ENCODE results near the gene CALHM3. TPM values are rescaled to one million over a fixed set of nuclear protein-coding genes. Genes with fewer than 3 reads are reported as not detected.

Gene CALHM3
- total and polyA plus RNA-seq, 2 donors (not counting 3 experiments of a cell fraction or from before 2014, with no cell fraction given): not detected

DNA sequence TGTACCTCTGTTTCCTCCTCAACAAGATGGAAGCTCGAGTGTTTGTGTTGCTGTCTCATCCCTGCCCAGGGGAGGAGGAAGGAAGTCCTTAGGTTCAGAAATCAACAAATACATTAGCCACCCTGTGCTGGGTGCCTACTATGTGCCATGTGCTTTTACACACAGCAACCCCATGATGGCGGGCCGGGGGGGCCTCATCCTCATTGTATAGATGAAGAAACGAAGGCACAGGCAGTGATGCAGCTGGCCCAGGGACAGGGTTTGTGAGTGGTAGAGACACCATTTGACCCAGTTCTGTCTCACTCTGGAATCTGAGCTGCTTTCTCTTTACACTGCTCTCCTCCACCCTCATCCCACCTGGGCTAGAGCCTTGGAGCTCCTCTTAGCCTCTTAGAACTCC lies 25.0 kb downstream of the CALHM3 start:
- no peak overlapping the region for H2AFZ ChIP-seq (ENCODE audit: low read depth, low read length)
- dilution Hi-C loops (cut with MboI; ENCODE audit: extremely low pct_ligation_motif_present, low sequenced_read_pairs): no loop called here
- FAIRE-seq: no peak
- H4K20me1 ChIP-seq (replicated peaks; ENCODE audit: control insufficient read depth, extremely low read depth, insufficient read depth, low read length): no peaks in the 10 kb centered on the region
- no peak overlapping the region for H3K27ac ChIP-seq (ENCODE audit: insufficient read depth, low read depth, low read length)
- H3K9me1 ChIP-seq (replicated peaks; ENCODE audit: control insufficient read depth, extremely low read depth, insufficient read depth, low read length): no peaks in the 10 kb centered on the region
- H3K4me3 ChIP-seq (replicated peaks in 1 of 3; ENCODE audit: insufficient read depth in 1 of 3, low read depth in 1 of 3, low read length in 3 of 3): no peak overlapping the region
- peaks cover 33% of the 10 kb centered on the region for H3K4me1 ChIP-seq (ENCODE audit: control insufficient read depth, extremely low read depth, insufficient read depth, low read length)
- H3K9ac ChIP-seq (replicated peaks; ENCODE audit: extremely low read depth, insufficient read depth, low read length): no peak overlapping the region
- peaks cover 0 to 4% of the 10 kb centered on the region in 2 experiments for H3K36me3 ChIP-seq (ENCODE audit: control insufficient read depth in 2 of 2, extremely low read depth in 1 of 2, insufficient read depth in 2 of 2, low read length in 2 of 2)
- no peak for DNase-seq (ENCODE audit: low read depth, low spot score)
- intact Hi-C loops (cut with micrococcal nuclease): no loop called here
- ChIA-PET POLR2A (no interaction called here), CTCF (interaction anchor here (0.9 to 1.7 kb wide), 2 partner anchors 15 to 29 kb away, joined by 3 to 6 read pairs; no protein-coding TSS in a partner anchor)
- H3K9me3 ChIP-seq (replicated peaks; ENCODE audit: control insufficient read depth, insufficient read depth, low read length): no peaks in the 10 kb centered on the region
- H3K4me2 ChIP-seq (ENCODE audit: insufficient read depth, low read length): no peak overlapping the region
- H3K27me3 ChIP-seq (ENCODE audit: control insufficient read depth in 2 of 2, insufficient read depth in 2 of 2, low read length in 2 of 2): no peaks in the 10 kb centered on the region
- no TSS peak for BruUV-seq (replicated peaks)
- no peaks in the 10 kb centered on the region for H3K79me2 ChIP-seq (ENCODE audit: control insufficient read depth, insufficient read depth, low read length)
- TF ChIP-seq MYC (IDR thresholded peaks at IDR 0.05; ENCODE audit: low read depth, low read length) (no peak), POLR2AphosphoS5 (IDR thresholded peaks at IDR 0.05; ENCODE audit: insufficient read depth, low read depth, low read length) (no peak), GATA2 (IDR thresholded peaks at IDR 0.05; ENCODE audit: insufficient read depth, insufficient read length, low read depth, low read length) (no peak), POLR2A (IDR thresholded peaks at IDR 0.05; ENCODE audit: low read depth, low read length) (no peak), EZH2 (IDR thresholded peaks at IDR 0.05; ENCODE audit: borderline replicate concordance, low read depth, low read length, severe bottlenecking) (no peak), FOS (IDR thresholded peaks at IDR 0.05; ENCODE audit: borderline replicate concordance, insufficient read depth, low read length) (no peak), JUN (IDR thresholded peaks at IDR 0.05; ENCODE audit: borderline replicate concordance, insufficient read depth, insufficient read length, low read depth) (no peak)
- TF ChIP-seq, protein P1, sequence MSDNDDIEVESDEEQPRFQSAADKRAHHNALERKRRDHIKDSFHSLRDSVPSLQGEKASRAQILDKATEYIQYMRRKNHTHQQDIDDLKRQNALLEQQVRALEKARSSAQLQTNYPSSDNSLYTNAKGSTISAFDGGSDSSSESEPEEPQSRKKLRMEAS (IDR thresholded peaks at IDR 0.05; ENCODE audit: insufficient read depth, insufficient read length): no peak
- TF ChIP-seq, protein P2, sequence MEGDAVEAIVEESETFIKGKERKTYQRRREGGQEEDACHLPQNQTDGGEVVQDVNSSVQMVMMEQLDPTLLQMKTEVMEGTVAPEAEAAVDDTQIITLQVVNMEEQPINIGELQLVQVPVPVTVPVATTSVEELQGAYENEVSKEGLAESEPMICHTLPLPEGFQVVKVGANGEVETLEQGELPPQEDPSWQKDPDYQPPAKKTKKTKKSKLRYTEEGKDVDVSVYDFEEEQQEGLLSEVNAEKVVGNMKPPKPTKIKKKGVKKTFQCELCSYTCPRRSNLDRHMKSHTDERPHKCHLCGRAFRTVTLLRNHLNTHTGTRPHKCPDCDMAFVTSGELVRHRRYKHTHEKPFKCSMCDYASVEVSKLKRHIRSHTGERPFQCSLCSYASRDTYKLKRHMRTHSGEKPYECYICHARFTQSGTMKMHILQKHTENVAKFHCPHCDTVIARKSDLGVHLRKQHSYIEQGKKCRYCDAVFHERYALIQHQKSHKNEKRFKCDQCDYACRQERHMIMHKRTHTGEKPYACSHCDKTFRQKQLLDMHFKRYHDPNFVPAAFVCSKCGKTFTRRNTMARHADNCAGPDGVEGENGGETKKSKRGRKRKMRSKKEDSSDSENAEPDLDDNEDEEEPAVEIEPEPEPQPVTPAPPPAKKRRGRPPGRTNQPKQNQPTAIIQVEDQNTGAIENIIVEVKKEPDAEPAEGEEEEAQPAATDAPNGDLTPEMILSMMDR (IDR thresholded peaks at IDR 0.05; ENCODE audit: extremely low read depth in 1 of 2, insufficient read depth in 1 of 2, low read depth in 1 of 2, low read length in 2 of 2): no peak
